ENCODE results near the gene FAM219B. TPM values are rescaled to one million over a fixed set of nuclear protein-coding genes. Genes with fewer than 3 reads are reported as not detected.

Gene FAM219B
- total and polyA plus RNA-seq, 3 experiments from 2014 or later, result 32.3 to 47.7 (median 45.0) TPM

GRCh38 chr15:74867466-74868038, 39.1 kb downstream of the FAM219B start:
- Mint-ChIP-seq H3K4me3 (peak overlapping the region; percentile 45 to 87 (median 71)), H3K36me3 (peaks cover 4 to 57% (median 10%) of the 10 kb centered on the region in 3 donors), H3K27me3 (peaks cover 0 to 1% of the 10 kb centered on the region in 2 donors), H3K9me3 (no peaks in the 10 kb centered on the region), H3K27ac (peak overlapping the region; percentile 80 to 91 (median 82)), H3K4me1 (peaks cover 72 to 87% (median 80%) of the 10 kb centered on the region in 3 donors)
- Histone ChIP-seq H3K36me3 (ENCODE audit: insufficient read depth, low read length) (no peaks in the 10 kb centered on the region), H3K27me3 (ENCODE audit: insufficient read depth, low read length, poor library complexity, severe bottlenecking) (no peaks in the 10 kb centered on the region), H3K4me1 (ENCODE audit: insufficient read depth, low read length) (peaks cover 80% of the 10 kb centered on the region), H3K9me3 (ENCODE audit: low read length) (no peaks in the 10 kb centered on the region), H3K4me3 (ENCODE audit: low read length) (peak overlapping the region; percentile 9), H3K27ac (ENCODE audit: low read depth, low read length) (no peak overlapping the region)
- CTCF ChIA-PET, result interaction anchor here (1.3 to 5.2 kb wide), 5 partner anchors 15 to 80 kb away, joined by 3 to 33 read pairs (median 4); no protein-coding TSS in a partner anchor
- no peak for DNase-seq
- POLR2A ChIA-PET, result interaction anchor here (0.6 kb wide), 1 partner anchor 153 kb away, joined by 3 read pairs; no protein-coding TSS in a partner anchor

GRCh38 chr15:74866090-74866489, 40.6 kb downstream of the FAM219B start:
- peak overlapping the region in 4 of 7 donors; percentile 25 to 74 (median 50) for H3K4me3 Mint-ChIP-seq

GRCh38 chr15:74865316-74865715, 41.3 kb downstream of the FAM219B start:
- H3K27me3 Mint-ChIP-seq, result peaks cover 0 to 1% of the 10 kb centered on the region in 2 donors
- Histone ChIP-seq H3K9me3 (ENCODE audit: low read length) (no peaks in the 10 kb centered on the region), H3K36me3 (ENCODE audit: insufficient read depth, low read length) (no peaks in the 10 kb centered on the region), H3K4me3 (ENCODE audit: low read length) (no peak overlapping the region), H3K4me1 (ENCODE audit: insufficient read depth, low read length) (peaks cover 66% of the 10 kb centered on the region), H3K27me3 (ENCODE audit: insufficient read depth, low read length, poor library complexity, severe bottlenecking) (no peaks in the 10 kb centered on the region), H3K27ac (ENCODE audit: low read depth, low read length) (no peak overlapping the region)
- CTCF ChIA-PET, result no interaction called here
- DNase-seq, result no peak
- POLR2A ChIA-PET, result interaction anchor here (0.6 kb wide), 1 partner anchor 81 kb away, joined by 6 read pairs; no protein-coding TSS in a partner anchor
- H3K27ac Mint-ChIP-seq, result peak overlapping the region; percentile 42 to 94 (median 81)
- H3K4me1 Mint-ChIP-seq, result peaks cover 60 to 74% (median 67%) of the 10 kb centered on the region in 3 donors
- peaks cover 4 to 52% (median 10%) of the 10 kb centered on the region in 3 donors for H3K36me3 Mint-ChIP-seq
- no peaks in the 10 kb centered on the region for H3K9me3 Mint-ChIP-seq
- H3K4me3 Mint-ChIP-seq, result peak overlapping the region in 3 of 7 donors; percentile 29 to 73 (median 61)

More at GRCh38 chr15:74866090-74866489, 40.6 kb downstream of the FAM219B start:
- Histone ChIP-seq H3K4me1 (ENCODE audit: insufficient read depth, low read length) (peaks cover 73% of the 10 kb centered on the region), H3K9me3 (ENCODE audit: low read length) (no peaks in the 10 kb centered on the region), H3K36me3 (ENCODE audit: insufficient read depth, low read length) (no peaks in the 10 kb centered on the region), H3K27me3 (ENCODE audit: insufficient read depth, low read length, poor library complexity, severe bottlenecking) (no peaks in the 10 kb centered on the region), H3K27ac (ENCODE audit: low read depth, low read length) (no peak overlapping the region), H3K4me3 (ENCODE audit: low read length) (no peak overlapping the region)
- H3K27ac Mint-ChIP-seq, result peak overlapping the region; percentile 42 to 94 (median 70)
- CTCF ChIA-PET, result no interaction called here
- DNase-seq, result no peak
- peaks cover 68 to 81% (median 74%) of the 10 kb centered on the region in 3 donors for H3K4me1 Mint-ChIP-seq
- peaks cover 0 to 1% of the 10 kb centered on the region in 2 donors for H3K27me3 Mint-ChIP-seq
- POLR2A ChIA-PET, result interaction anchor here (0.6 kb wide), 1 partner anchor 82 kb away, joined by 6 read pairs; no protein-coding TSS in a partner anchor
- no peaks in the 10 kb centered on the region for H3K9me3 Mint-ChIP-seq
- peaks cover 4 to 57% (median 10%) of the 10 kb centered on the region in 3 donors for H3K36me3 Mint-ChIP-seq

- ChIA-PET CTCF (no interaction called here), POLR2A (interaction anchor here (0.6 to 0.8 kb wide), 2 partner anchors 29 to 248 kb away, joined by 5 to 6 read pairs; no protein-coding TSS in a partner anchor)
- no peaks in the 10 kb centered on the region for H3K27me3 ChIP-seq (ENCODE audit: insufficient read depth, low read length, poor library complexity, severe bottlenecking)
- H3K9me3 ChIP-seq (ENCODE audit: low read length), result no peaks in the 10 kb centered on the region
- H3K27ac Mint-ChIP-seq, result peak overlapping the region; percentile 40 to 88 (median 73)
- H3K27ac ChIP-seq (ENCODE audit: low read depth, low read length), result no peak overlapping the region
- peak overlapping the region in 5 of 7 donors; percentile 7 to 55 (median 14) for H3K4me3 Mint-ChIP-seq
- H3K4me1 Mint-ChIP-seq, result peaks cover 54 to 70% (median 62%) of the 10 kb centered on the region in 3 donors
- H3K4me3 ChIP-seq (ENCODE audit: low read length), result no peak overlapping the region
- H3K9me3 Mint-ChIP-seq, result no peaks in the 10 kb centered on the region
- peaks cover 4 to 45% (median 10%) of the 10 kb centered on the region in 3 donors for H3K36me3 Mint-ChIP-seq
- peaks cover 0 to 1% of the 10 kb centered on the region in 2 donors for H3K27me3 Mint-ChIP-seq
- peaks cover 65% of the 10 kb centered on the region for H3K4me1 ChIP-seq (ENCODE audit: insufficient read depth, low read length)
- no peak for DNase-seq
- H3K36me3 ChIP-seq (ENCODE audit: insufficient read depth, low read length), result no peaks in the 10 kb centered on the region
Measured at GRCh38 chr15:74864296-74864695, 42.4 kb downstream of the FAM219B start.

DNA sequence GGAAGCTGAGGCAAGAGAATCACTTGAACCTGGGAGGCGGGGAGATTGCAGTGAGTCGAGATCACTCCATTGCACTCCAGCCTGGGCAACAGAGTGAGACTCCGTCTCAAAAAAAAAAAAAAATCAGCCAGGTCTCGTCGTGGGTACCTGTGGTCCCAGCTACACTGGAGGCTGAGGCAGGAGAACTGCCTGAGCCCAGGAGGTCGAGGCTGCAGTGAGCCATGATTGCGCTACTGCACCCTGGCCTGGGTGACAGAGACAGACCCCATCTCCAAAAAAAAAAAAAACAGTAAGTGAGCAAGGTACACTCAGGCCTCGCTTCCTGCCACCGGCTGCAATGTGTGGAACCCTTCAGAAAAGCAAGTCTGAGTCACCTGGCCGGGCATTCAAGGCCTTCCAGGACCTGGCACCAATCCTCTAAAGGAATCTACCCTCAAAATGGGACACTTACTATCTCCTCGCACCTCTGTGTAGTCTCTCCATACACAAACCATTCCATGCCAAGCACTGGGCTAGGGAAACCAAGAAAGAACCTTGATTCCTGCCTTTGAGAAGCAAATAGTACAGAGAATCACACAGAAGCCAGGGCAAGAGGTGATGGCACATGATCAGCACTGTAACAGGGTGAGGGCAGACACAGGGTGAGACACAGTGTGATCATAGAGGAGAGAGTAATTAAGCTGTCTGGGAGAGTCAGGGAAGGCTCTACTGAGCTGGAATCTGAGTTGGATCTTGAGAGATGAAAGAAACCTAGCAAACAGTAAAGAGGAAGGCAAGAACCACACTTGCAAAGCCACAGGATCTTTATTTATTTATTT, 43.2 kb downstream of the FAM219B start:
- Histone ChIP-seq H3K4me3 (ENCODE audit: low read length) (no peak overlapping the region), H3K36me3 (ENCODE audit: insufficient read depth, low read length) (no peaks in the 10 kb centered on the region), H3K4me1 (ENCODE audit: insufficient read depth, low read length) (peaks cover 62% of the 10 kb centered on the region), H3K9me3 (ENCODE audit: low read length) (no peaks in the 10 kb centered on the region), H3K27me3 (ENCODE audit: insufficient read depth, low read length, poor library complexity, severe bottlenecking) (no peaks in the 10 kb centered on the region), H3K27ac (ENCODE audit: low read depth, low read length) (no peak overlapping the region)
- Mint-ChIP-seq H3K4me1 (peaks cover 57 to 67% (median 61%) of the 10 kb centered on the region in 3 donors), H3K9me3 (no peaks in the 10 kb centered on the region), H3K27me3 (peaks cover 0 to 1% of the 10 kb centered on the region in 2 donors), H3K27ac (peak overlapping the region; percentile 1 to 87 (median 74)), H3K36me3 (peaks cover 4 to 45% (median 10%) of the 10 kb centered on the region in 3 donors), H3K4me3 (peak overlapping the region in 3 of 7 donors; percentile 33 to 70 (median 42))
- ChIA-PET POLR2A (interaction anchor here (0.7 to 0.8 kb wide), 2 partner anchors 28 to 30 kb away, joined by 3 to 6 read pairs; no protein-coding TSS in a partner anchor), CTCF (no interaction called here)
- no peak for DNase-seq

- ChIA-PET CTCF (interaction anchor here (0.7 to 2.4 kb wide), 10 partner anchors 10 to 88 kb away, joined by 3 to 13 read pairs (median 4); partner anchors contain the start of gene CPLX3), POLR2A (no interaction called here)
- Mint-ChIP-seq H3K27me3 (no peaks in the 10 kb centered on the region), H3K36me3 (peaks cover 0 to 36% (median 3%) of the 10 kb centered on the region in 3 donors), H3K9me3 (no peaks in the 10 kb centered on the region), H3K27ac (peak overlapping the region; percentile 41 to 96 (median 84)), H3K4me1 (peaks cover 33 to 46% (median 37%) of the 10 kb centered on the region in 3 donors), H3K4me3 (peak overlapping the region in 5 of 7 donors; percentile 0 to 68 (median 45))
- H3K4me3 ChIP-seq (ENCODE audit: low read length), result no peak overlapping the region
- H3K27me3 ChIP-seq (ENCODE audit: insufficient read depth, low read length, poor library complexity, severe bottlenecking), result no peaks in the 10 kb centered on the region
- peaks cover 21% of the 10 kb centered on the region for H3K36me3 ChIP-seq (ENCODE audit: insufficient read depth, low read length)
- peaks cover 37% of the 10 kb centered on the region for H3K4me1 ChIP-seq (ENCODE audit: insufficient read depth, low read length)
- no peak for DNase-seq
- no peaks in the 10 kb centered on the region for H3K9me3 ChIP-seq (ENCODE audit: low read length)
- no peak overlapping the region for H3K27ac ChIP-seq (ENCODE audit: low read depth, low read length)
Measured at GRCh38 chr15:74858369-74858740, 48.3 kb downstream of the FAM219B start.

DNA sequence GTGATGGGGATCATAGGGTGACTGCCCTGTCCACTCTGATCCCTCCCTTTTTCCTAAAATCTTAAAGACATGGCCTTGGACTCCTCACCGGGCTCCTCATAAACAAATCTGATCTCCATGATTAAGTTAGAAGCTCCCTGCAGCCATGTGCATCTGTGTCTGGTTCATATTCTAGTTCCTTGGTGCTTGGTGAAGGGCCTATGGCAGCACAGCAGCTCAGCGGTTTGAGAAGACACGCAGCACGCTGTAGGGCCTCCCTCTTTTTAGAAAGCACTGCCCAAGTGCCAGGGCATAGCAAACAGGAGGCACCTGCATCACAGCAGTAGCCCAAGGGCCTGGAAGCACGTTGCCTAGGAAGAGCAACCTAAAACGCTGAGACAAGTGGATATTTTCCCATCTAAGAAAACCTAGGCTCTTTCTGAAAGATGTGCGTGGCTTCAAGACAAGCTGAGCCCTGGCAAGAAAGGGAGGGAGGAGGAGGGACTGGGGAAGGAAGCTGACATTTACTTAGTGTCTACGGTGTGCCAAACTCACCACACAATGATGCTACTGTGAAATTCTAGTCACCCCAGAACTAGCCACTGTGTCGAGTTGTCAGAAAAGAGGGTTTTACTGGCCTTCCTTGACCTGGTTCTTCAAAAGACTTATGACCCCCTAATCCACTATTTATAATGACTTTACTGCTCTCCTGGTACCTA, 48.8 kb downstream of the FAM219B start:
- POLR2A ChIA-PET, result no interaction called here

More for the DNA sequence above, 48.8 kb downstream of the FAM219B start:
- H3K27ac ChIP-seq (ENCODE audit: low read depth, low read length), result no peak overlapping the region
- CTCF ChIA-PET, result interaction anchor here (0.7 to 2.4 kb wide), 8 partner anchors 10 to 81 kb away, joined by 3 to 13 read pairs (median 5); no protein-coding TSS in a partner anchor
- no peaks in the 10 kb centered on the region for H3K27me3 Mint-ChIP-seq
- H3K27ac Mint-ChIP-seq, result peak overlapping the region; percentile 70 to 96 (median 87)
- no peak overlapping the region for H3K4me3 ChIP-seq (ENCODE audit: low read length)
- DNase-seq, result no peak
- no peaks in the 10 kb centered on the region for H3K9me3 ChIP-seq (ENCODE audit: low read length)
- H3K4me1 ChIP-seq (ENCODE audit: insufficient read depth, low read length), result peaks cover 35% of the 10 kb centered on the region
- no peaks in the 10 kb centered on the region for H3K9me3 Mint-ChIP-seq
- peaks cover 32 to 43% (median 37%) of the 10 kb centered on the region in 3 donors for H3K4me1 Mint-ChIP-seq
- H3K36me3 ChIP-seq (ENCODE audit: insufficient read depth, low read length), result peaks cover 26% of the 10 kb centered on the region
- no peaks in the 10 kb centered on the region for H3K27me3 ChIP-seq (ENCODE audit: insufficient read depth, low read length, poor library complexity, severe bottlenecking)
- H3K4me3 Mint-ChIP-seq, result peak overlapping the region in 5 of 7 donors; percentile 0 to 68 (median 45)
- peaks cover 0 to 41% (median 4%) of the 10 kb centered on the region in 3 donors for H3K36me3 Mint-ChIP-seq
